K562 (cell line): Measurements from ENCODE around the gene BMF. TPM values are rescaled to one million over a fixed set of nuclear protein-coding genes. Genes with fewer than 3 reads are reported as not detected.

Experiments
- ATAC-seq: fragments of 200-7000 bp; cut with Tn5 transposase; 3 replicates; pipeline ENCODE4 v1.9.1; 2020; ENCODE audit warnings: moderate library complexity
- BruUV-seq: library from RNA; stranded (reverse); fragments of 400-500 nt; replicated peaks from 2 replicates; lab custom pipeline; 2021; lab: Mats Ljungman, UMichigan
- CTCF ChIA-PET: fragments of 300-600 bp; formaldehyde crosslinking; extraction: SDS; loops from one replicate; lab custom pipeline; 2021; ENCODE audit warnings: low intra/inter-chr PET ratio; lab: Yijun Ruan, JAX
- POLR2A ChIA-PET: fragments of 300-600, 350-650 bp; sonication (Branson Sonifier 250); formaldehyde crosslinking; extraction: SDS; loops from one replicate; lab custom pipeline; 2021; ENCODE audit warnings: antibody characterized with exemption, inconsistent platforms; lab: Yijun Ruan, JAX
- DNase-seq, 4 experiments: peaks; one replicate each; pipeline versions ENCODE4 v3.0.0 to v3.0.0-alpha.2; 2011 to 2018; ENCODE audit warnings: low spot score in 3 of 4, mixed read lengths in 3 of 4; ENCODE audit errors: extremely low read depth in 1 of 4
- FAIRE-seq: peaks from 2 replicates; lab custom pipeline; 2011; peaks lifted over from hg19 to GRCh38; lab: Jason Lieb, UNC
- H2AFZ ChIP-seq: 2 replicates; pipeline ENCODE4 v1.6.0; 2011; ENCODE audit warnings: low read depth, low read length, control low read depth, inconsistent platforms
- H3K27ac ChIP-seq: fragments of 200-600 bp; 3 replicates; pipeline ENCODE4 v1.8.0; 2011; ENCODE audit warnings: low read depth, mild to moderate bottlenecking, control low read depth, inconsistent platforms, low read length, moderate library complexity, mixed read lengths; ENCODE audit errors: extremely low read depth
- H3K27me3 ChIP-seq, 2 experiments: fragments of 300-600 bp in 1 of 2; 2 replicates in 1 of 2; 3 replicates in 1 of 2; pipeline versions ENCODE4 v1.6.0 to v1.8.0; 2011; ENCODE audit warnings: inconsistent platforms in 2 of 2, low read length in 2 of 2, mild to moderate bottlenecking in 1 of 2, mixed read lengths in 1 of 2, moderate library complexity in 1 of 2; ENCODE audit not compliant: control insufficient read depth in 2 of 2, insufficient read depth in 2 of 2
- H3K36me3 ChIP-seq: fragments of 300-600 bp; 3 replicates; pipeline ENCODE4 v1.8.0; 2011; ENCODE audit warnings: mild to moderate bottlenecking, low read length, inconsistent platforms; ENCODE audit not compliant: control insufficient read depth, insufficient read depth
- H3K4me1 ChIP-seq, 2 experiments: fragments of 200-600 bp in 1 of 2; replicated peaks in 1 of 2; 2 replicates in 1 of 2; 3 replicates in 1 of 2; pipeline versions ENCODE4 v1.5.1 to v1.8.0; 2011; ENCODE audit warnings: inconsistent platforms in 2 of 2, low read length in 2 of 2, mild to moderate bottlenecking in 1 of 2, mixed read lengths in 1 of 2, moderate library complexity in 1 of 2; ENCODE audit not compliant: control insufficient read depth in 2 of 2, insufficient read depth in 2 of 2
- H3K4me2 ChIP-seq: 2 replicates; pipeline ENCODE4 v1.6.1; 2011; ENCODE audit warnings: low read length, control low read depth, inconsistent platforms, mixed read lengths; ENCODE audit not compliant: insufficient read depth
- H3K4me3 ChIP-seq: fragments of 200-600 bp; sonication (generic), shearing (Covaris generic); 2 replicates; pipeline ENCODE4 v1.5.1; 2016; ENCODE audit warnings: control low read depth, inconsistent platforms
- H3K79me2 ChIP-seq: fragments of 200-600 bp; 3 replicates; pipeline ENCODE4 v1.8.0; 2011; ENCODE audit warnings: low read length, inconsistent platforms; ENCODE audit not compliant: control insufficient read depth, insufficient read depth
- H3K9ac ChIP-seq, 2 experiments: 2 replicates each; pipeline versions ENCODE4 v1.6.0 to v1.6.1; 2011; ENCODE audit warnings: low read depth in 2 of 2, low read length in 2 of 2, control low read depth in 1 of 2, inconsistent platforms in 1 of 2, mild to moderate bottlenecking in 1 of 2, mixed read lengths in 1 of 2; ENCODE audit not compliant: insufficient read depth in 1 of 2
- H3K9me1 ChIP-seq: one replicate; pipeline ENCODE4 v1.6.0; 2011; ENCODE audit warnings: inconsistent platforms, mild to moderate bottlenecking, low read length, moderate library complexity; ENCODE audit not compliant: control insufficient read depth, insufficient read depth
- H3K9me3 ChIP-seq: replicated peaks from 2 replicates; pipeline ENCODE4 v1.5.1; 2011; ENCODE audit warnings: low read depth, low read length, inconsistent platforms; ENCODE audit not compliant: control insufficient read depth, insufficient read depth
- H4K20me1 ChIP-seq: replicated peaks from 2 replicates; pipeline ENCODE4 v1.6.1; 2011; ENCODE audit warnings: low read length, inconsistent platforms, mixed read lengths; ENCODE audit not compliant: control insufficient read depth, insufficient read depth
- ARID1B ChIP-seq: fragments of 450-650 bp; IDR thresholded peaks from 2 replicates; pipeline ENCODE4 v1.6.1; 2016; ENCODE audit warnings: antibody characterized with exemption, mild to moderate bottlenecking, inconsistent platforms
- CTBP1 ChIP-seq: fragments of 450-650 bp; IDR thresholded peaks from 2 replicates; pipeline ENCODE4 v1.6.1; 2016; ENCODE audit warnings: borderline replicate concordance
- CTCF ChIP-seq, 3 experiments: IDR thresholded peaks in 2 of 3; conservative IDR thresholded peaks in 1 of 3; 2 replicates each; pipeline ENCODE4 v1.5.1; 2011 to 2012; ENCODE audit warnings: low read length in 3 of 3, mild to moderate bottlenecking in 3 of 3, control low read depth in 2 of 3, improper control_type of control experiment in 1 of 3, inconsistent platforms in 1 of 3, low read depth in 1 of 3, mixed read lengths in 1 of 3, moderate library complexity in 1 of 3; ENCODE audit not compliant: insufficient read depth in 2 of 3
- DPF2 ChIP-seq: fragments of 450-650 bp; IDR thresholded peaks from 2 replicates; pipeline ENCODE4 v1.6.1; 2016
- EGR1 ChIP-seq: fragments of 450-650 bp; conservative IDR thresholded peaks from 2 replicates; pipeline ENCODE4 v1.6.1; 2017; ENCODE audit warnings: mild to moderate bottlenecking
- ELF2 ChIP-seq: fragments of 250-450 bp; sonication (Bioruptor Pico); IDR thresholded peaks from 2 replicates; pipeline ENCODE4 v1.5.0; 2021; ENCODE audit warnings: mild to moderate bottlenecking
- ESRRA ChIP-seq: fragments of 450-650 bp; IDR thresholded peaks from 2 replicates; pipeline ENCODE4 v1.6.1; 2014; ENCODE audit warnings: low read depth, mild to moderate bottlenecking, moderate library complexity, borderline replicate concordance
- JUNB ChIP-seq: fragments of 450-650 bp; formaldehyde crosslinking; conservative IDR thresholded peaks from 2 replicates; pipeline ENCODE4 v1.4.0; 2020; ENCODE audit warnings: mild to moderate bottlenecking
- MCM7 ChIP-seq, 2 experiments: fragments of 450-650 bp; IDR thresholded peaks; 2 replicates each; pipeline ENCODE4 v1.6.1; 2016 to 2018
- OTX1 ChIP-seq: fragments of 450-650 bp; formaldehyde crosslinking; IDR thresholded peaks from 2 replicates; pipeline ENCODE4 v1.4.0; 2022; ENCODE audit warnings: mild to moderate bottlenecking
- PCBP1 ChIP-seq: fragments of 200-400 bp; formaldehyde crosslinking; IDR thresholded peaks from 2 replicates; pipeline ENCODE4 v1.6.1; 2018; ENCODE audit warnings: mild to moderate bottlenecking, low read depth, low read length; ENCODE audit not compliant: poor library complexity, severe bottlenecking
- POLR2H ChIP-seq: IDR thresholded peaks from 2 replicates; pipeline ENCODE4 v1.6.1; 2016; ENCODE audit warnings: missing genetic modification characterization, low read depth, mild to moderate bottlenecking, control low read depth, missing compliant biosample characterization, moderate library complexity
- SMAD4 ChIP-seq: fragments of 250-450 bp; sonication (Bioruptor Pico); conservative IDR thresholded peaks from 2 replicates; pipeline ENCODE4 v1.8.0; 2021; ENCODE audit warnings: inconsistent platforms, mild to moderate bottlenecking, moderate library complexity
- SOX6 ChIP-seq: fragments of 450-650 bp; IDR thresholded peaks from 2 replicates; pipeline ENCODE4 v1.6.1; 2014; ENCODE audit warnings: mild to moderate bottlenecking
- SP2 ChIP-seq: IDR thresholded peaks from 2 replicates; pipeline ENCODE4 v1.6.1; 2011; ENCODE audit warnings: mild to moderate bottlenecking, low read depth, low read length, moderate library complexity; ENCODE audit not compliant: poor library complexity, severe bottlenecking; ENCODE audit errors: extremely low read depth
- WGBS: fragments of 100-300 bp; shearing (Covaris generic); methylation state at CpG from one replicate; pipeline ENCODE4 v1.1.6; 2016; ENCODE audit warnings: low coverage, mixed read lengths; ENCODE audit not compliant: insufficient coverage; ENCODE audit errors: missing lambda C conversion rate; 5-methylcytosine and 5-hydroxymethylcytosine counted together
- in situ Hi-C: fragments of 300-500 bp; cut with MboI; formaldehyde crosslinking; loops from 4 replicates; pipeline ENCODE4 v1.15.0; 2018; ENCODE audit warnings: inconsistent platforms, mixed read lengths
- intact Hi-C: fragments of 100-400 bp; cut with micrococcal nuclease; formaldehyde crosslinking; loops from 2 replicates; pipeline ENCODE4 v1.14.2; 2022
- polyA plus RNA-seq, 8 experiments: library from polyadenylated mRNA; depleted of rRNA in 4 of 8; stranded (reverse) in 5 of 8; unstranded in 3 of 8; fragments of >200 nt; fragmentation: Nextera tagmentation in 2 of 8; fragmentation: Illumina TruSeq in 1 of 8; extraction: Ambion mirVana in 2 of 8; extraction: Trizol in 1 of 8; gene quantifications; 2 replicates each; pipeline versions ENCODE4 v1.2.1 to v1.2.3, GENCODE V29; 2011 to 2014; ENCODE audit warnings: inconsistent platforms in 1 of 8, missing spikeins in 1 of 8
- total RNA-seq, 7 experiments: library from RNA; depleted of rRNA in 6 of 7; stranded (reverse); fragments of >200 nt in 6 of 7; fragmentation: Illumina TruSeq in 2 of 7; extraction: Trizol in 2 of 7; gene quantifications; 2 replicates each; pipeline versions ENCODE4 v1.2.1 to v1.2.3, GENCODE V29; 2011 to 2021; ENCODE audit warnings: low replicate concordance in 1 of 7
- TF ChIP-seq, protein P1 (sequence below): fragments of 250-450 bp; sonication (Bioruptor Pico); IDR thresholded peaks from 2 replicates; pipeline ENCODE4 v1.5.1; 2021; ENCODE audit warnings: mild to moderate bottlenecking
- TF ChIP-seq, protein P2 (sequence below): fragments of 250-450 bp; sonication (Bioruptor Pico); IDR thresholded peaks from 2 replicates; pipeline ENCODE4 v1.4.0; 2020; ENCODE audit warnings: mild to moderate bottlenecking, moderate library complexity

The BMF gene
- total and polyA plus RNA-seq, 9 of the 15 experiments (the other 6 are each of a cell fraction or from before 2014, with no cell fraction given): 0.25 to 0.91 (median 0.59) TPM; not detected in 2

GRCh38 chr15:40085266-40085665 is 23.4 kb downstream of the BMF start:
- DNase-seq (peak in 2 of 4 experiments; percentile 28 to 36), ATAC-seq (peak; percentile 23), FAIRE-seq (peak; percentile 65)
- Histone ChIP-seq H3K36me3 (no peaks in the 10 kb centered on the region), H3K9ac (peak overlapping the region in 1 of 2 experiments; percentile 72; a peak in 2 of 4 replicates), H3K4me1 (peaks cover 36 to 42% of the 10 kb centered on the region in 2 experiments), H3K4me3 (no peak overlapping the region), H4K20me1 (no peaks in the 10 kb centered on the region), H3K9me1 (no peaks in the 10 kb centered on the region), H3K27ac (no peak overlapping the region), H2AFZ (peak overlapping the region; percentile 7; the same call in 1 of the 2 replicates), H3K4me2 (peak overlapping the region; percentile 48; the same call in 1 of the 2 replicates), H3K79me2 (no peaks in the 10 kb centered on the region), H3K27me3 (no peaks in the 10 kb centered on the region), H3K9me3 (no peaks in the 10 kb centered on the region)
- in situ Hi-C loops (no loop called here), intact Hi-C loops (no loop called here)
- ChIA-PET CTCF (no interaction called here), POLR2A (no interaction called here)
- WGBS: 8% methylated on average over 10 of the region's 10 CpGs
- no TSS peak for BruUV-seq
- TF ChIP-seq CTBP1 (peak; percentile 19; the same call in 1 of the 2 replicates), MCM7 (IDR thresholded peaks at IDR 0.05) (no peak), SP2 (no peak), ARID1B (0 out of 2 replicates have a peak, but pooled peaks have one; percentile 14), JUNB (CRISPR knock-in tag) (no peak), OTX1 (no peak), SOX6 (no peak), SMAD4 (CRISPR knock-in tag) (no peak), PCBP1 (no peak), ELF2 (CRISPR knock-in tag) (no peak), CTCF (IDR thresholded peaks at IDR 0.05 in 2 of 3, conservative IDR thresholded peaks at IDR 0.05 in 1 of 3; ENCODE audit: insufficient read depth in 2 of 3, low read depth in 1 of 3, low read length in 3 of 3) (no peak), EGR1 (peak; percentile 53), DPF2 (0 out of 2 replicates have a peak, but pooled peaks have one; percentile 20), POLR2H (tag) (no peak), ESRRA (no peak)
- TF ChIP-seq, protein P1, sequence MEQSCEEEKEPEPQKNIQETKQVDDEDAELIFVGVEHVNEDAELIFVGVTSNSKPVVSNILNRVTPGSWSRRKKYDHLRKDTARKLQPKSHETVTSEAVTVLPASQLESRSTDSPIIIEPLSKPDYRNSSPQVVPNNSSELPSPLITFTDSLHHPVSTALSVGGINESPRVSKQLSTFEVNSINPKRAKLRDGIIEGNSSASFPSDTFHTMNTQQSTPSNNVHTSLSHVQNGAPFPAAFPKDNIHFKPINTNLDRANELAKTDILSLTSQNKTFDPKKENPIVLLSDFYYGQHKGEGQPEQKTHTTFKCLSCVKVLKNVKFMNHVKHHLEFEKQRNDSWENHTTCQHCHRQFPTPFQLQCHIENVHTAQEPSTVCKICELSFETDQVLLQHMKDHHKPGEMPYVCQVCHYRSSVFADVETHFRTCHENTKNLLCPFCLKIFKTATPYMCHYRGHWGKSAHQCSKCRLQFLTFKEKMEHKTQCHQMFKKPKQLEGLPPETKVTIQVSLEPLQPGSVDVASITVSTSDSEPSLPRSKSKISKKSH: no peak
- TF ChIP-seq, protein P2, sequence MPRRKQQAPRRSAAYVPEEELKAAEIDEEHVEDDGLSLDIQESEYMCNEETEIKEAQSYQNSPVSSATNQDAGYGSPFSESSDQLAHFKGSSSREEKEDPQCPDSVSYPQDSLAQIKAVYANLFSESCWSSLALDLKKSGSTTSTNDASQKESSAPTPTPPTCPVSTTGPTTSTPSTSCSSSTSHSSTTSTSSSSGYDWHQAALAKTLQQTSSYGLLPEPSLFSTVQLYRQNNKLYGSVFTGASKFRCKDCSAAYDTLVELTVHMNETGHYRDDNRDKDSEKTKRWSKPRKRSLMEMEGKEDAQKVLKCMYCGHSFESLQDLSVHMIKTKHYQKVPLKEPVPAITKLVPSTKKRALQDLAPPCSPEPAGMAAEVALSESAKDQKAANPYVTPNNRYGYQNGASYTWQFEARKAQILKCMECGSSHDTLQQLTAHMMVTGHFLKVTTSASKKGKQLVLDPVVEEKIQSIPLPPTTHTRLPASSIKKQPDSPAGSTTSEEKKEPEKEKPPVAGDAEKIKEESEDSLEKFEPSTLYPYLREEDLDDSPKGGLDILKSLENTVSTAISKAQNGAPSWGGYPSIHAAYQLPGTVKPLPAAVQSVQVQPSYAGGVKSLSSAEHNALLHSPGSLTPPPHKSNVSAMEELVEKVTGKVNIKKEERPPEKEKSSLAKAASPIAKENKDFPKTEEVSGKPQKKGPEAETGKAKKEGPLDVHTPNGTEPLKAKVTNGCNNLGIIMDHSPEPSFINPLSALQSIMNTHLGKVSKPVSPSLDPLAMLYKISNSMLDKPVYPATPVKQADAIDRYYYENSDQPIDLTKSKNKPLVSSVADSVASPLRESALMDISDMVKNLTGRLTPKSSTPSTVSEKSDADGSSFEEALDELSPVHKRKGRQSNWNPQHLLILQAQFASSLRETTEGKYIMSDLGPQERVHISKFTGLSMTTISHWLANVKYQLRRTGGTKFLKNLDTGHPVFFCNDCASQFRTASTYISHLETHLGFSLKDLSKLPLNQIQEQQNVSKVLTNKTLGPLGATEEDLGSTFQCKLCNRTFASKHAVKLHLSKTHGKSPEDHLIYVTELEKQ (CRISPR knock-in tag): no peak
